Stimulated activated CD8-positive, alpha-beta memory T cell treated with anti-CD3 and anti-CD28 coated beads, Interleukin-4, amount 100 ng/mL, for 48 hours (primary cell): ENCODE measurements around the gene FERMT3.

Source experiments
- DNase-seq: peaks from one replicate; pipeline ENCODE4 v3.0.0-alpha.2; 2020

FERMT3 gene

DNA sequence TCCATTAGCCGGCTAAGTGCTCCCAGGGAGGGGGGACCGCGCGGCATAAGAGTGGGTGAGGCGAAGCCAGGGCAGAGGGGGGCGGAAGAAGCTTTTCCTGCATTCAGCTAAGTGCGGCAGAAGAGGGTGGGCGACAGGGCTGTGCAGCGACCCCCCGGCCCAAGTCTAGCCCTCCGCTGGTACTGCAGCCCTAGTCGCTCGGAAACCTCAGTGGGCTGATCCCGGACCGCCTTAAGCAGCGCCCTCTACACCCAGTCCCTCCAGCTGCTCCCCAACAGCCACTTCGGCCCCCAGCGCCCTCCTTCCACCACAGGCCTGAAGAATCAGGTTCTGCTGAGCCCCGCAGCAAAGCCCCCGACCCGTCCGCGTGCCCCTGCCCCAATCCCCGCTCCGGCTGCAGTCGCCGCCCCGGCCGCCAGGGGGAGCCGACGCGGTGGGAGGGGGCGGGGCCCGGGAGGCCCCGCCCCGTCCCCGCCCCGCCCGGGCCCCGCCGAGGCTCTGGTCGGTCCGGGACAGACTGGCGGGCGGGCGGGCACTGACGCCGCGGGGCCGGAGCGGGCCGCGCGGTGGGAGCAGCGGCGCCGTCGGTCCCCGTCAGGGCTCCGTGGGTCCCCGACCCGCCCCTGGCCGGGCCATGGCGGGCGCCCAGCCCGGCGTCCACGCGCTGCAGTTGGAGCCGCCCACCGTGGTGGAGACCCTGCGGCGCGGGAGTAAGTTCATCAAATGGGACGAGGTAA, 44.7 kb downstream of the FERMT3 start, which contains the start of gene PLCB3:
PLCB3 (plus strand) TSS at position 515 of the 737 bp plus-strand sequence; CDS start at position 635, 120 bp downstream.
- DNase-seq: peak; percentile 78

DNA sequence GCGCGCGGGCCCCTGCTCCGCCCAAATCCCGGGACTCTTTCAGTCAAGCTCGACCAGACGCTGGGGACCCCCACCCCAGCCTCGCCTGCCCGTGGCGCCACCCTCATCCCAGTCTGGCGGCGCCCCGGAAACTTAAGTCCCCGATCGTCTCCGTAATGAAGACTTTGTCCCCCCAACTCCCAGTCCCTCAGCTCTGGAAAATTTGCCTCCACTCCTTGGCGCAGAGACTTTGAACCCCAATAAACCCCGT, 45.2 kb downstream of the FERMT3 start:
- no peak for DNase-seq

DNA sequence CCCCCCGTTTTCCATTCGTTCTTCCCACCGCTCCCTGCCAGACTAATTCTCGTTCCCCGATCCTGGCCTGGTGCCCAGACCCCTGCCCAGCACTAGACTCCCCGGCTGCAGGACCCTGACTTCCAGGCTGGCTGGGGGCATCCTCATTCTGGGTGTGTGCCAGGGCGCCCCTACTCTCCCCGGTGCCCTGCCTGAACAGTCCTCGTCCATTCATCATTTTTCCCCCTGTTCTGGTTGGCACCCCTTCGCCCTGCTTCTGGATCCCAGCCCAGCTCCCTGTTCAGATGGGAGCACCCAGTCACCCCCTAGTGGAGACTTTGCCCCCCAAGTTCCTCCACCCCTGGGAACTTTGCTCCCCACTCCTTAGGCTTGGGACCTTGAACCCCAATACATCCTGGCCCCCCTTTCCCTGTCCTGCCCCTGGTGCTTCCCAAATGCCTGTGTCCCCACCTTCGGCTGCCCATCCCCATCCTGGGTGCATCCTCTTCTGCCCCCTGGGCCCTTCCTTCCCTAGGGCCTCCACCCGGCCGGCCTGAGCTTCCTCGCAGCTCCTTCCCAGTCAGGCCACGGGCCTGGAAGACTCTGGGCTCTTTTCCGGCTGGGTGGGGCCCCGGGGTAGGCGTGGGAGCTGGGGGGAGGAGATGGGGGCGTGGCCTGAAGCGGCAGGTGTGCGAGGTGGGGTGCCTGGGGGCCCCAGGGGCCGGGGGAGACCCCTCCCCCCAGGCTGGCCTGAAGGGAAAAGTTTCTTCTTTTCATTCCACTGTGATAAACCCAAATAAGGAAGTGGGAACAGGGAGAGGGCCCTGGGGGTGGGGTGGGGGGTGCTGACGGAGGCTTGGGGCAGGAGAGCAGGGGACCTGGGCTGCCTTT, 45.7 kb downstream of the FERMT3 start:
- DNase-seq: peak; percentile 62

DNA sequence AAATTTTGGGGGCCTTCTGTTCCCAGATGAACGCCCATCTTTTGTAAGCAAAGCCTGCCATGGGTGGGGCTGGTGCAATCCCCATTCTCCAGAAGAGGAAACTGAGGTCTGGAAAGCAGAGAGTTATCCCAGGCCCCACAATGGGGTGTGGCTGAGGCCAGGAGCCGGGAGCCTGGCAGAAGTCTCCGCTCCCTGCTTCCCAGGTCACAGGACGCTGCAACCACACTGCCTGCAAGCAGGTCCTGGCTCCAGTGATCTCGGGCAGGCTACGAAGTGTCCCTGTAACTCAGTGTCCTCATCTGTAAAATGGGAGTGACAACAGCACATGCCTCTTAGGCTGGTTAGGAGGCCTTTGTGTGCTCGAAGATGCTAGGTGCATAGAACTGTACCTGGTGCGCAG, 46.5 kb downstream of the FERMT3 start:
- no peak for DNase-seq

DNA sequence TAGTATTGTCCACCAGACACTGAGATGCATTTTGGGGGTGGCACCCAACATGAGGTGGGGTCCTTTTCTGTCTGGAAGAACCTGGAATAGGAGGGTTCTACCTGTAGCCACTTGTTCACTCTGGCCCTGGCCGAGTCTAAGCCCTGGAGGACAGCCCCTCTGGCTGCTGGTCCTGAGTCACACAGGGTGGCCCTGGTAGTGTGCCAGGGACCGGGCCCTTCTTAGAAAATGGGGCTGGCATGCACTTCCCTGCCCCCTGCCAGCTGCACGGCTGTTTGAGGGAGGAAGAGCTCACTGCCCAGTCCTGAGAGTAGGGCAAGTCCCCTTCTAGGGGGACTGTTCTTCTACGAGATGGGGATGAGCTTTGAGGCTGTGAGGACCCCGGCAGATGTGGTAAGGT, 47.0 kb downstream of the FERMT3 start:
- DNase-seq: no peak

DNA sequence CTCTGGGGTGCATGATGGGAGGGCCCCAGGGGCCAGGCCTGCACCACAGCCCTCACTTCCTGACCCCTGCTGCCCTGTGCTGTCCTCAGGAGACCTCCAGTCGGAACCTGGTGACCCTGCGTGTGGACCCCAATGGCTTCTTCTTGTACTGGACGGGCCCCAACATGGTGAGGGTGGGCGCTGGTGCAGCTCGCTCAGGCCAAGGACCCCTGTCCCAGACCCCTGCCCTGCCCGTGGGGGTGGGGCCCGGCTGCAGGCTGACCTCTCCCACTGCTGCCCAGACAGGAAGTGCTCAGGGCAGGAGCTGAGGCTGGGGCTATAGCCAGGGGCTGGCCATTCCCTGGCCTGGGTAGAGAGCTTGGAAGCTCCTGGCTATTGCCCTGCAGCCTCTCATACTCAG, 47.8 kb downstream of the FERMT3 start:
- no peak for DNase-seq

DNA sequence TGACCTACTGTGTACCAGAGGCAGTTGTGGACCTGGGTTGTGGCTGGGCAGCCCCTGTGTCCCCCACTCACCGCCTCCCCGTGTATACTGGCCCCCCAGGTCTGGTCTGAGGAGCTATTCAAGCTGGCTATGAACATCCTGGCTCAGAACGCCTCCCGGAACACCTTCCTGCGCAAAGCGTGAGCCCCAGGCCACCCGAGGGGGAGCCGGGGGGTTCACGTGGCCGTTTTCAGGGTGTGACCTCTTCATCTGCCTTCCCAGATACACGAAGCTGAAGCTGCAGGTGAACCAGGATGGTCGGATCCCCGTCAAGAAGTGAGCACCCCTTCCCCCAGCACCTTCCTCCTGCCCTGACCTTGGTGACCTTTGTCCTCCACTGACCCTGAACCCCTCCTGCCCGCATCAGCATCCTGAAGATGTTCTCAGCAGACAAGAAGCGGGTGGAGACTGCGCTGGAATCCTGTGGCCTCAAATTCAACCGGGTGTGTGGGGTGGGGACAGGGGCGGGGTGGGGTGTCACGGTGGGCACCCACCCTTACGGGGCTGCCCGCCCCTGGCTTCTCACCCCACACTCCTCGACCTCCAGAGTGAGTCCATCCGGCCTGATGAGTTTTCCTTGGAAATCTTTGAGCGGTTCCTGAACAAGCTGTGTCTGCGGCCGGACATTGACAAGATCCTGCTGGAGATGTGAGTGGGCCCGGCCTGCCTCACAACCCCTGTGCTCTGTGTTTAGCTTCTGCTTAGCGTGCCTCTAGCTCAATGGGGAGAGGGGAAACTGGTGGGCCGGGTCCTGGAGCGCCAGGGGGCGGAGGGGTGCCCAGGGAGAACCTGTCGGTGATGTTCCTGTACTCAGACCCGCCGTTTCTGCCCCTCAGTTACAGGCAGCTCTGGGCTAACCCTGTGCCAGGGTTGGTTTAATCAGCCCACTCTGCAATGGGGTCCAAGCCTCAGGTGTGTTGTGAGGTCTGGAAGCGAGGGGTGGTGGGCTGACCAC, 48.9 kb downstream of the FERMT3 start:
- DNase-seq: no peak

DNA sequence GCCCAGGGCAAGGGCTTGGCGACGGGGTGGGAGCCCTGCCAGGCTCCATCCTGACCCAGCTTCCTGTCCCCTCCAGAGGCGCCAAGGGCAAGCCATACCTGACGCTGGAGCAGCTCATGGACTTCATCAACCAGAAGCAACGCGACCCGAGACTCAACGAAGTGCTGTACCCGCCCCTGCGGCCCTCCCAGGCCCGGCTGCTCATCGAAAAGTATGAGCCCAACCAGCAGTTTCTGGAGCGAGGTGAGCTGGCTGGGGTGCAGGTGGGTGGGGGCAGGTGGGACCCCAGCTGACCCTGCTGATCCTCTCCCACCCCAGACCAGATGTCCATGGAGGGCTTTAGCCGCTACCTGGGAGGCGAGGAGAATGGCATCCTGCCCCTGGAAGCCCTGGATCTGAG, 49.8 kb downstream of the FERMT3 start:
- no peak for DNase-seq

DNA sequence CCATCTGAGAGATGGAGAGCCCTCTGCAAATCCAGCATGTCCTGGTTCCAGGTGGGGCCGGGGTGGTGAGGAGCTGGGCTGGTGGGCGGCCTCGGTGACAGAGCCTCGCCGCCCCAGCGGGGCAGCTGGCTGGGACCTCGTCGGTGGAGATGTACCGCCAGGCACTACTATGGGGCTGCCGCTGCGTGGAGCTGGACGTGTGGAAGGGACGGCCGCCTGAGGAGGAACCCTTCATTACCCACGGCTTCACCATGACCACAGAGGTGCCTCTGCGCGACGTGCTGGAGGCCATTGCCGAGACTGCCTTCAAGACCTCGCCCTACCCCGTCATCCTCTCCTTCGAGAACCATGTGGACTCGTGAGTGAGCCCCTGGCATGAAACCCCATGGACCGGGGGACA, 51.8 kb downstream of the FERMT3 start:
- DNase-seq: no peak

DNA sequence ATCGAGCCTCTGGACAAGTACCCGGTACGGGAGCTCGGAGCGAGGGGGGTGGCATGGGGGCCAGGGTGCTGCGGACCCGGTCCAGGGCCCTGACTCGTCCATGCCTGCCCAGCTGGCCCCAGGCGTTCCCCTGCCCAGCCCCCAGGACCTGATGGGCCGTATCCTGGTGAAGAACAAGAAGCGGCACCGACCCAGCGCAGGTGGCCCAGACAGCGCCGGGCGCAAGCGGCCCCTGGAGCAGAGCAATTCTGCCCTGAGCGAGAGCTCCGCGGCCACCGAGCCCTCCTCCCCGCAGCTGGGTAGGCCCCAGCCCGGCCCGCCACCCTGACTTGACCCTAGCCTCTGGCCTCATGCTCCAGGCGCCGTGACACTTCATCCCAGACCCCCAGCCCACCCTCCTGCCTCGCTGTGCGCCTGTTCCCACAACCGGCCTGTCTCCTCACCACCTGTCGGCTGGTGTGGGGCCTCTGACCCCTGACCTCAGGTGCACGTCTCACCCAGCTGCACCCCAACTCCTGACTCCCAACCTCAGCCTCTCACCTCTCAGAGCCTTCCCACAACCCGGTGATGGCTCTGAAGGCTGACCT, 52.5 kb downstream of the FERMT3 start:
- no peak for DNase-seq

DNA sequence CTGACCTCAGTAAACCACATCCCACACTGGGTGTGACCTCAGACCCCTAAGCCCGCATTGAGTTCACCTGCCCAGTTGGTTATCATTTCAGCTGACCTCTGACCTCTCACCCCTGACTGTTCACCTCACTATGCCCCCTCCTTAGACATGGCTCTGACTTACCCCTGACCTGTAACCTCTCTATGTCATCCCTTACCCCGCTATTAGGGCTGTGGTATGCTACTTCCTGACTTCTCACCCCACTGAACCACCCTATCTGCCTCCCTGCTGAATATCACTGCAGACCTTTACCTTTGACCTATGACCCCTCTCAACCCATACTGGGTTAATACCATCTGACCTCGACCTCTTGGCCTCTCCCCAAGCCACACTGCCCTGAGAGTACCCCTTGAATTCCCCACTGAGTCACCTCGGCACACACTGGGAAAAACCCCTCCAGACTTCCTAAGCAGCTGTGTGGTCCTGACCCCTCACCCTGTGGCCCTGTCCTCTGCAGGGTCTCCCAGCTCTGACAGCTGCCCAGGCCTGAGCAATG, 53.1 kb downstream of the FERMT3 start:
- no peak for DNase-seq

DNA sequence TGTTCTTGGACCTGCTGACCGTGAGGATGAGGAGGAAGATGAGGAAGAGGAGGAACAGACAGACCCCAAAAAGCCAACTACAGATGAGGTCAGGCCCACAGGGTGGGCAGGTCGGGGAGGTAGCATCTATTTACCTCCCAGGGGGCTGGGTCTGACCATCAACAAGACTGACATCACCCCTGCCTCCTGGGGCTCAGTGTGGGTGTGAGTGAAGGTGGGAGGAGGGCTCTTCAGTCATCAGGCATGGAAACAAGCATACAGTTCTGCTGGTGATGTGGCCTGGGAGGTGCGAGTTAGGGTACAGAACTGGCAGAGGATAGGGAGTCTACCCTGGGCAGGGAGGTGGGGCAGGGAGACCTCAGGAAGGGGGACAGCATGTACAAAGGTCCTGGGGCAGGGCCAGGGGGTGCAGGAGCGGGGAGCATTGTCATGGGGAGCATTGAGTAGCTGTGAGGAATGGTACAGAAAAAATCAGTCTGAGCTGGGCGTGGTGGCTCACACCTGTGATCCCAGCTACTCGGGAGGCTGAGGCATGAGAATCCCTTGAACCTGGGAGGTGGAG, 53.7 kb downstream of the FERMT3 start:
- DNase-seq: no peak

DNA sequence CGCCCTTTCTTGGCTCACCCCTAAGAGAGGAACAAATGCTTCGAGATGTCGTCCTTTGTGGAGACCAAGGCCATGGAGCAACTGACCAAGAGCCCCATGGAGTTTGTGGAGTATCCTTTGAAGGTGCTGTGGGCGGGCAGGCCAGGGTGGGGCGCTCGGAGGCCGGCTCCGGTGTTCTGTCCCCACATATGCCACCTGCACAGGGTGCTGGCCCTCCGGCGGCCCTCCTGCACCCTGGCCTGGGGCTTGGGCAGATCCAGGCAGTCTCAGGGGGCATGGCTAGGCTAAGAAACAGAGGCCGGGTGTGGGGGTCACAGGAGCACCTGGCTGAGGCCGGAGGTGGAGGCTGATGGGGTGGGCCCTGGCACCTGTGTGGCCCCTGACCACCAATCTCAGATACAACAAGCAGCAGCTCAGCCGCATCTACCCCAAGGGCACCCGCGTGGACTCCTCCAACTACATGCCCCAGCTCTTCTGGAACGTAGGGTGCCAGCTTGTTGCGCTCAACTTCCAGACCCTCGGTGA, 55.1 kb downstream of the FERMT3 start:
- no peak for DNase-seq

DNA sequence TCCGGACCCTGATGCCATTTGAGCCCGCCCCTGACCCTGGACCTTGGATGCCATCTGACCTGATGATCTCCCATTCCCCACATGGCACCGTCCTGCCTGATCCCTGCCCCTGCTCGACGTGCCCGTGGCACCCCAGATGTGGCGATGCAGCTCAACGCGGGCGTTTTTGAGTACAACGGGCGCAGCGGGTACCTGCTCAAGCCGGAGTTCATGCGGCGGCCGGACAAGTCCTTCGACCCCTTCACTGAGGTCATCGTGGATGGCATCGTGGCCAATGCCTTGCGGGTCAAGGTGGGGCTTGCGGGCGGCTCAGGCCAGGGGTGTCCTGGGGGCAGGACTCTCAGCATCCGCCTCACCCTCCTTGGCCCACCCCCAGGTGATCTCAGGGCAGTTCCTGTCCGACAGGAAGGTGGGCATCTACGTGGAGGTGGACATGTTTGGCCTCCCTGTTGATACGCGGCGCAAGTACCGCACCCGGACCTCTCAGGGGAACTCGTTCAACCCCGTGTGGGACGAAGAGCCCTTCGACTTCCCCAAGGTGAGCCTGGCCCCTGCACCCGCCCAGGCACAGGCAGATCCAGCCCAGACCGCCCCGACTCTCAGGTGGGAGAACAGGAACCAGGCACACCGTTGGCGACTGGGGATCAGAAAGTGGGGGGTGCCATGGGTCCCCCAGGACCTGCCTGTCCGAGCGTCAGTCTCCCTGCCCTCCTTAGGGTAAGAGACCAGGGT, 55.9 kb downstream of the FERMT3 start:
- DNase-seq: no peak

DNA sequence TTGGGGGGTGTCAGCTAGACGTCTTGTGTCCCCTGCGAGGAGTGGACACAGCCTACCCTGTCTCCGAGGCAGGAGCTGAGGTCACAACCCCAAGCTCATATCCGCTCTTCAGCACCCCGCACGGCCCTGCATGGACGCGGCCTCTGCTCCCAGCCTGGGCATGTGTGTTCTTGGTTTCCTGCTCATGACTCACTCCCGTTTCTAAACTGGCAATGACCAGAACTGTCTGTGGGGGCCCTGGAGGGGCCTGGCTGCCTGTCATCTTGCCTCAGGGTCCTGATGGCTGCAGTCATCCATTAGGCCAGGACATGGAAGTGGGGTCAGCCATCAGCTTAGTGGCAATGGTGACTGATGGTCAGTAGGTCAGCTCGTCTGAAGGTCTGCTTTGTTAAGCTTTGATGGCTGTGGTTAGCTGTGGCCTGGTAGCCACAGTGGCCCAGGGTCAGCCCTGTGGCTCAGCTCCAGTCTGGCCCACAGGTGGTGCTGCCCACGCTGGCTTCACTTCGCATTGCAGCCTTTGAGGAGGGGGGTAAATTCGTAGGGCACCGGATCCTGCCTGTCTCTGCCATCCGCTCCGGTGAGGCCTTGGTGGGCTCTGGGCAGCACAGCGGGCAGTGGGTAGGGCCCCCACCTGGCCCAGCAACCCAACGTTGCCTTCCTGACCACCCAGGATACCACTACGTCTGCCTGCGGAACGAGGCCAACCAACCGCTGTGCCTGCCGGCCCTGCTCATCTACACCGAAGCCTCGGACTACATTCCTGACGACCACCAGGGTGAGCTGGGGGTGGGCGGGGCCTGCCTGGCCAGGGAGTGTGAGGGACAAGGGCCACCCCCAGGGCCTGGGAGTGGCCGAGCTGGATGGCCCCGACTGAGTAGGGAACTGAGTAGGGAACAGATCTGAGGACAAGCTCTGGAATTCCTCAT, 56.8 kb downstream of the FERMT3 start:
- DNase-seq: no peak

DNA sequence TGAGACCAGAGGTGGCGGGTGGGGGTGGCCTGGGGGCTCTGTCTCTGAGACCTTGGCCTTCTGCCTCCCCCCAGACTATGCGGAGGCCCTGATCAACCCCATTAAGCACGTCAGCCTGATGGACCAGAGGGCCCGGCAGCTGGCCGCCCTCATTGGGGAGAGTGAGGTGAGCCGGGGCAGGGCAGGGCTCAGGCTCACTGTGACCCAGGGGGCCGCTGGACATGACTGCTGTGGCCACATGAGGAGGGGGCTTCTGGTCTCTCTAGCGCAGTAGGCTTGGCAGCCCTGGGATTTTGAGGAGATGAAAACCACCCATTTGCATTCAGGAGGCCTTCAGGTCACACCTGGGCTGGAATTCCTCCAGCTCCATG, 57.4 kb downstream of the FERMT3 start:
- no peak for DNase-seq

DNA sequence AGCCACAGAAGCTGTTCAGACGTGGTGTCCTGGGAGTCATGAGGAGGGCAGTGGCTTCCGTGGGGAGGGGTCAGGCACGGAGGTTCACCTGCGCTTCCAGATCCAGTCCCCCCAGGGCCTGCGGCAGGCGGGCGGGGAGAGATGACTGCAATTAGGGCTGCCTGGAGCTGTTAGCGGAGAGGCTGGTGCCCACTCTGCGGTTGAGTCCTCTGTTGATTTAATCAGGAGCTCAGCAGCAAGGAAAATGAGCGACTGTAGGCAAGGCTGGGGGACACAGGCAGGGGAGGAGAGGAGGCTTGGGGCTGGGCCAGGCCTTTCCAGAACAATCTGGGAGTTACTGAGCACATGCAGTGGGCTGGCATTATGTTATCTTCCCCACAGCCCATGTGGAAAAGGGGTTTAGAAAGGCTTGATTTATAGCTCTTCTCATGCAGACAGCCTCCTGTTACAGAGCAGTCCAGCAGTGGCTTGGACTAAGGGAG, 57.9 kb downstream of the FERMT3 start:
- DNase-seq: no peak

DNA sequence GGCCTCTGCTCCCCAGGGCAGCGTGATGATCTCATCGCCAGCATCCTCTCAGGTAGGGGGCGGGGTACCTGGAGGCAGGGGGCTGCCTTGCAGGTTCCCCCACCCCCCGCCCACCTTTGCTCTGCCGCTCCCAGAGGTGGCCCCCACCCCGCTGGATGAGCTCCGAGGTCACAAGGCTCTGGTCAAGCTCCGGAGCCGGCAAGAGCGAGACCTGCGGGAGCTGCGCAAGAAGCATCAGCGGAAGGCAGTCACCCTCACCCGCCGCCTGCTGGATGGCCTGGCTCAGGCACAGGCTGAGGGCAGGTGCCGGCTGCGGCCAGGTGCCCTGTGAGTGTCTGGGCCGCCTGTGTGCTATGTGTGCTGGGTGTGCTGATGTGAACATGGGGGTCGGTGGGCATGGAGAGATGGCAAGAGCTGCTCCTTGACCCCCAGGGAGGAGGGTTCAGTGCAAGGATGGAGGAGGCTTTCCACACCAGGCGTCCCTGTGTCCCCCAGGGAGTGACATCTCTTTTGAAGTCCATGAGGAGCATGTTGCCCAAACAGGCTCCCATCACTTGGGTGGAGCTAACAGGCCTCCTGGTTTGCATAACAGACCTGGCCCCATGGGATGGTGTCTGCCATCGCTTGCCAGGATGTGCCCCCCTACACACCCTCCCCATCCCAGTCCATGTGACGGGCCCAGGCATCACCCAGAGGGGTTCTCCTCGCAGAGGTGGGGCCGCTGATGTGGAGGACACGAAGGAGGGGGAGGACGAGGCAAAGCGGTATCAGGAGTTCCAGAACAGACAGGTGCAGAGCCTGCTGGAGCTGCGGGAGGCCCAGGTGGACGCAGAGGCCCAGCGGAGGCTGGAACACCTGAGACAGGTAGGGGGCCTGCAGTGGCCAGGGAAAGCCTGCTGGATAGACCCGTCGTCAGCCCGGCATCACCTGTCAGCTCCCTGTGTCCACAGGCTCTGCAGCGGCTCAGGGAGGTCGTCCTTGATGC, 58.9 kb downstream of the FERMT3 start:
- DNase-seq: no peak

DNA sequence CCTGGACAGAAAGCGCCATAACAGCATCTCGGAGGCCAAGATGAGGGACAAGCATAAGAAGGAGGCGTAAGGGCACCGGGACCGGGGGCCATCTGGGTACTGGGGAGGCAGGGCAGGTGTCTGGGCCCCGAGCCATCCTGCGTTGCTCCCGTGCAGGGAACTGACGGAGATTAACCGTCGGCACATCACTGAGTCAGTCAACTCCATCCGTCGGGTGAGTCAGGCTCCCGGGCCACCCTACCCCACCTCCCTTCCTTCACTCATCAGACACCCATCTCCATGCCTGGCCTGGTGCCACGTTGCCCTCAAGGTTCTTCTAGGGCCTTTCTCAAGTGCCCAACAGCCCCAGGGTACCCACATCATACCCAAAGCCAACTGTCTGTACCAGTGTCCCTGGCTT, 59.8 kb downstream of the FERMT3 start:
- DNase-seq: no peak
